NCI-H446 treated with DMSO at 0.1 percent for 48 hours (cell line): ENCODE results near the gene SYNGR3.
A peak's percentile ranks its signal among the peaks of the same experiment; 100 is the strongest.
"Not testable (repeated sequence)": the region's sequence is repeated elsewhere in the genome, so short reads cannot be mapped to it uniquely, and the experiment has no call there.

ENCODE experiments used
- DNase-seq: peaks from one replicate; lab custom pipeline; 2025; lab: John Stamatoyannopoulos, UW

SYNGR3 gene

GRCh38 chr16:2009164-2009711 is 19.5 kb downstream of the SYNGR3 start:
- DNase-seq: no peak

- DNase-seq: peak; percentile 56
These were observed 20.2 kb downstream of the SYNGR3 start, which contains the start of gene ZNF598 for GRCh38 chr16:2009791-2010510. Gene ZNF598 (minus strand): TSS chr16:2009821.

GRCh38 chr16:2011726-2012125 is 22.0 kb downstream of the SYNGR3 start:
- not testable (repeated sequence) for DNase-seq

- DNase-seq: no peak
These were observed 23.8 kb downstream of the SYNGR3 start for GRCh38 chr16:2013527-2013926.

- DNase-seq: no peak
These were observed 25.6 kb downstream of the SYNGR3 start for GRCh38 chr16:2015117-2015946.

GRCh38 chr16:2015947-2016208 is 26.1 kb downstream of the SYNGR3 start:
- DNase-seq: no peak

GRCh38 chr16:2016407-2016922 is 26.7 kb downstream of the SYNGR3 start:
- DNase-seq: no peak

- no peak for DNase-seq
These were observed 29.7 kb downstream of the SYNGR3 start, which contains the start of gene NPW for GRCh38 chr16:2019518-2019920. Gene NPW (plus strand): TSS chr16:2019785.

GRCh38 chr16:2019921-2020831 is 30.4 kb downstream of the SYNGR3 start:
- DNase-seq: no peak

- DNase-seq: no peak
These were observed 32.9 kb downstream of the SYNGR3 start for GRCh38 chr16:2022723-2023091.

- peak; percentile 51 for DNase-seq
These were observed 33.6 kb downstream of the SYNGR3 start for GRCh38 chr16:2023092-2024031.

- no peak for DNase-seq
These were observed 34.3 kb downstream of the SYNGR3 start for GRCh38 chr16:2024032-2024420.

GRCh38 chr16:2025251-2025650 is 35.5 kb downstream of the SYNGR3 start:
- DNase-seq: no peak

GRCh38 chr16:2025878-2026460 is 36.2 kb downstream of the SYNGR3 start:
- DNase-seq: no peak

- no peak for DNase-seq
These were observed 36.8 kb downstream of the SYNGR3 start, which contains the start of gene NHERF2 for GRCh38 chr16:2026461-2027023. Gene NHERF2 (plus strand): TSS chr16:2026902. CDS start chr16:2027006, 104 bp downstream.

GRCh38 chr16:2027024-2028010 is 37.5 kb downstream of the SYNGR3 start:
- DNase-seq: no peak

- DNase-seq: no peak
These were observed 38.4 kb downstream of the SYNGR3 start for GRCh38 chr16:2028146-2028545.

GRCh38 chr16:2028620-2029220 is 39.0 kb downstream of the SYNGR3 start:
- no peak for DNase-seq
